AG09309 (cell line): Measurements from ENCODE around the gene CALML6.

ENCODE experiments used
- DNase-seq: peaks from one replicate; pipeline ENCODE4 v3.0.0-alpha.2; 2010; ENCODE audit warnings: low read depth
- H3K4me3 ChIP-seq: 2 replicates; pipeline ENCODE4 v1.5.1; 2011; ENCODE audit warnings: mild to moderate bottlenecking, low read depth, low read length, moderate library complexity; ENCODE audit not compliant: control insufficient read depth
- TF ChIP-seq, protein P1 (sequence below): IDR thresholded peaks from 2 replicates; pipeline ENCODE4 v1.5.1; 2011; ENCODE audit warnings: mild to moderate bottlenecking, low read depth, low read length, inconsistent platforms; ENCODE audit not compliant: insufficient read depth, control insufficient read depth; ENCODE audit errors: missing control alignments

The CALML6 gene, protein sequence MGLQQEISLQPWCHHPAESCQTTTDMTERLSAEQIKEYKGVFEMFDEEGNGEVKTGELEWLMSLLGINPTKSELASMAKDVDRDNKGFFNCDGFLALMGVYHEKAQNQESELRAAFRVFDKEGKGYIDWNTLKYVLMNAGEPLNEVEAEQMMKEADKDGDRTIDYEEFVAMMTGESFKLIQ

GRCh38 chr1:1914971-1915692, at the start of gene CALML6:
TSS of gene CALML6 (plus strand) at chr1:1915260. CDS start at chr1:1915281, 21 bp downstream.
- no peak within 1 kb of the TSS for H3K4me3 ChIP-seq

GRCh38 chr1:1867164-1867563, 47.9 kb upstream of the CALML6 start:
- no peak overlapping the region for H3K4me3 ChIP-seq

More at GRCh38 chr1:1914971-1915692, at the start of gene CALML6:
- DNase-seq = no peak
- TF ChIP-seq, protein P1, sequence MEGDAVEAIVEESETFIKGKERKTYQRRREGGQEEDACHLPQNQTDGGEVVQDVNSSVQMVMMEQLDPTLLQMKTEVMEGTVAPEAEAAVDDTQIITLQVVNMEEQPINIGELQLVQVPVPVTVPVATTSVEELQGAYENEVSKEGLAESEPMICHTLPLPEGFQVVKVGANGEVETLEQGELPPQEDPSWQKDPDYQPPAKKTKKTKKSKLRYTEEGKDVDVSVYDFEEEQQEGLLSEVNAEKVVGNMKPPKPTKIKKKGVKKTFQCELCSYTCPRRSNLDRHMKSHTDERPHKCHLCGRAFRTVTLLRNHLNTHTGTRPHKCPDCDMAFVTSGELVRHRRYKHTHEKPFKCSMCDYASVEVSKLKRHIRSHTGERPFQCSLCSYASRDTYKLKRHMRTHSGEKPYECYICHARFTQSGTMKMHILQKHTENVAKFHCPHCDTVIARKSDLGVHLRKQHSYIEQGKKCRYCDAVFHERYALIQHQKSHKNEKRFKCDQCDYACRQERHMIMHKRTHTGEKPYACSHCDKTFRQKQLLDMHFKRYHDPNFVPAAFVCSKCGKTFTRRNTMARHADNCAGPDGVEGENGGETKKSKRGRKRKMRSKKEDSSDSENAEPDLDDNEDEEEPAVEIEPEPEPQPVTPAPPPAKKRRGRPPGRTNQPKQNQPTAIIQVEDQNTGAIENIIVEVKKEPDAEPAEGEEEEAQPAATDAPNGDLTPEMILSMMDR = no peak

GRCh38 chr1:1869469-1869868, 45.6 kb upstream of the CALML6 start:
- TF ChIP-seq, protein P1 = no peak
- H3K4me3 ChIP-seq = no peak overlapping the region
- no peak for DNase-seq

More at GRCh38 chr1:1867164-1867563, 47.9 kb upstream of the CALML6 start:
- DNase-seq = no peak
- TF ChIP-seq, protein P1 = no peak

GRCh38 chr1:1872329-1872994, 42.6 kb upstream of the CALML6 start:
- TF ChIP-seq, protein P1 = no peak
- no peak for DNase-seq
- no peak overlapping the region for H3K4me3 ChIP-seq

DNA sequence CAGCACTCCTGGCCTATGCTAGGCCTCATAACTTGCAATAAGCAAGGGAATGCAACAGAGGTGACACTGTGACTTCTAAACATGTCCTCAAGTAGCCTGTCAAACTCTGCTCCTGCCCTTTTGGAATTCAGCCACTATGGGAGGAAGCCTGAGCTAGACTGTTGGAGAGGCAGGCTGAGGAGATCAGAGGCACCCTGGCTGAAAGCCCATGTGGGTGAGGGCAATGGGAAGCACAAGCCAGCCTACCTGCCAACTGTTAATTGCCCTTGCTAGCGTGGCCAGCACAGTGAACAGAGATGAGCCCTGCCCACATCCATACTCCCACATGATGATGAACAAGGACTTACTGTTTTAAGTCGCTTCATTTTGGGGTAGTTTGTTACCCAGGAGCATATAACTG, 41.9 kb upstream of the CALML6 start:
- H3K4me3 ChIP-seq = no peak overlapping the region
- TF ChIP-seq, protein P1 = no peak
- DNase-seq = no peak

GRCh38 chr1:1874901-1875300, 40.2 kb upstream of the CALML6 start:
- no peak for DNase-seq
- H3K4me3 ChIP-seq = no peak overlapping the region
- TF ChIP-seq, protein P1 = no peak
